ENCODE measurements around the gene GPC2. TPM values are rescaled to one million over a fixed set of nuclear protein-coding genes. Genes with fewer than 3 reads are reported as not detected.
"Not testable (repeated sequence)": the region's sequence is repeated elsewhere in the genome, so short reads cannot be mapped to it uniquely, and the experiment has no call there.

The GPC2 gene
- total RNA-seq, 1 donor from 2014 or later, result 65.2 TPM

DNA sequence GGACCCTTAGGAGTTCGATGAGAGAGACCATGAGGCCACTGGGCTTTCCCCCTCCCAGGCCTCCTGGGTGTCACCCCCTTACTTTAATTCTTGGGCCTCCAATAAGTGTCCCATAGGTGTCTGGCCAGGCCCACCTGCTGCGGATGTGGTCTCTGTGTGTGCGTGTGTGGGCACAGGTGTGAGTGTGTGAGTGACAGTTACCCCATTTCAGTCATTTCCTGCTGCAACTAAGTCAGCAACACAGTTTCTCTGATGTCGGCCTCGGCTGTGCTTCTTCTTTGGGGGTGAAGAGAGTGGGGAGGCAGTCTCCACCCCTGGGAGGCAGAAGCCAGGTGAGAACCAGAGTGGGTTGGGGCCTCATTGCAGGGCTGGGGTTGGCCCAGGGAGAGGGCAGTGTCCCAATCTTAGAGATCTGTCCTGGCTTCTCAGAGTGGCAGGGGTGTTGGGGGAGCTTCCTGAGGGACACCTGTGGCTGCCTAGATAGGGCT, 44.1 kb upstream of the GPC2 start:
- no peaks in the 10 kb centered on the region for H3K27me3 Mint-ChIP-seq
- H3K4me3 Mint-ChIP-seq (ENCODE audit: low read depth), result no peak overlapping the region
- TF ChIP-seq, protein P1, sequence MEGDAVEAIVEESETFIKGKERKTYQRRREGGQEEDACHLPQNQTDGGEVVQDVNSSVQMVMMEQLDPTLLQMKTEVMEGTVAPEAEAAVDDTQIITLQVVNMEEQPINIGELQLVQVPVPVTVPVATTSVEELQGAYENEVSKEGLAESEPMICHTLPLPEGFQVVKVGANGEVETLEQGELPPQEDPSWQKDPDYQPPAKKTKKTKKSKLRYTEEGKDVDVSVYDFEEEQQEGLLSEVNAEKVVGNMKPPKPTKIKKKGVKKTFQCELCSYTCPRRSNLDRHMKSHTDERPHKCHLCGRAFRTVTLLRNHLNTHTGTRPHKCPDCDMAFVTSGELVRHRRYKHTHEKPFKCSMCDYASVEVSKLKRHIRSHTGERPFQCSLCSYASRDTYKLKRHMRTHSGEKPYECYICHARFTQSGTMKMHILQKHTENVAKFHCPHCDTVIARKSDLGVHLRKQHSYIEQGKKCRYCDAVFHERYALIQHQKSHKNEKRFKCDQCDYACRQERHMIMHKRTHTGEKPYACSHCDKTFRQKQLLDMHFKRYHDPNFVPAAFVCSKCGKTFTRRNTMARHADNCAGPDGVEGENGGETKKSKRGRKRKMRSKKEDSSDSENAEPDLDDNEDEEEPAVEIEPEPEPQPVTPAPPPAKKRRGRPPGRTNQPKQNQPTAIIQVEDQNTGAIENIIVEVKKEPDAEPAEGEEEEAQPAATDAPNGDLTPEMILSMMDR (IDR thresholded peaks at IDR 0.05; ENCODE audit: unreplicated experiment), result no peak
- no peaks in the 10 kb centered on the region for H3K9me3 Mint-ChIP-seq (ENCODE audit: low read depth)
- no peak for DNase-seq (ENCODE audit: low spot score, unreplicated experiment)
- H3K36me3 Mint-ChIP-seq (ENCODE audit: insufficient read depth), result peaks cover 3% of the 10 kb centered on the region
- peak overlapping the region; percentile 80 for H3K27ac Mint-ChIP-seq
- H3K4me1 Mint-ChIP-seq (ENCODE audit: low read depth), result no peaks in the 10 kb centered on the region

DNA sequence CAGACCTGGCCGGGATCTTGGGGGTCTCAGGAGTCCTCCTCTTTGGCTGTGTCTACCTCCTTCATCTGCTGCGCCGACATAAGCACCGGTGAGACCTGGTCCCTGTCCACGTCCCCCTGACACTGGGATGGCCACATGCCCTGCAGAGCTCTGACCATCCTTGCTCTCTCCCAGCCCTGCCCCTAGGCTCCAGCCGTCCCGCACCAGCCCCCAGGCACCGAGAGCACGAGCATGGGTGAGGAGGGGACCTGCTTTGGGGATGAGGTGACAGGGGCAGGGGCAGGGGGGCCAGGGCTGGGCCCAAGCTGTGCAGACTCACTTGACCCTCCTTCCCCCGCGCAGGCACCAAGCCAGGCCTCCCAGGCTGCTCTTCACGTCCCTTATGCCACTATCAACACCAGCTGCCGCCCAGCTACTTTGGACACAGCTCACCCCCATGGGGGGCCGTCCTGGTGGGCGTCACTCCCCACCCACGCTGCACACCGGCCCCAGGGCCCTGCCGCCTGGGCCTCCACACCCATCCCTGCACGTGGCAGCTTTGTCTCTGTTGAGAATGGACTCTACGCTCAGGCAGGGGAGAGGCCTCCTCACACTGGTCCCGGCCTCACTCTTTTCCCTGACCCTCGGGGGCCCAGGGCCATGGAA, 43.5 kb upstream of the GPC2 start:
- no peak overlapping the region for H3K27ac Mint-ChIP-seq
- H3K27me3 Mint-ChIP-seq, result no peaks in the 10 kb centered on the region
- no peaks in the 10 kb centered on the region for H3K4me1 Mint-ChIP-seq (ENCODE audit: low read depth)
- no peak for DNase-seq (ENCODE audit: low spot score, unreplicated experiment)
- no peaks in the 10 kb centered on the region for H3K9me3 Mint-ChIP-seq (ENCODE audit: low read depth)
- TF ChIP-seq, protein P1 (IDR thresholded peaks at IDR 0.05; ENCODE audit: unreplicated experiment), result no peak
- H3K36me3 Mint-ChIP-seq (ENCODE audit: insufficient read depth), result peaks cover 3% of the 10 kb centered on the region
- no peak overlapping the region for H3K4me3 Mint-ChIP-seq (ENCODE audit: low read depth)

DNA sequence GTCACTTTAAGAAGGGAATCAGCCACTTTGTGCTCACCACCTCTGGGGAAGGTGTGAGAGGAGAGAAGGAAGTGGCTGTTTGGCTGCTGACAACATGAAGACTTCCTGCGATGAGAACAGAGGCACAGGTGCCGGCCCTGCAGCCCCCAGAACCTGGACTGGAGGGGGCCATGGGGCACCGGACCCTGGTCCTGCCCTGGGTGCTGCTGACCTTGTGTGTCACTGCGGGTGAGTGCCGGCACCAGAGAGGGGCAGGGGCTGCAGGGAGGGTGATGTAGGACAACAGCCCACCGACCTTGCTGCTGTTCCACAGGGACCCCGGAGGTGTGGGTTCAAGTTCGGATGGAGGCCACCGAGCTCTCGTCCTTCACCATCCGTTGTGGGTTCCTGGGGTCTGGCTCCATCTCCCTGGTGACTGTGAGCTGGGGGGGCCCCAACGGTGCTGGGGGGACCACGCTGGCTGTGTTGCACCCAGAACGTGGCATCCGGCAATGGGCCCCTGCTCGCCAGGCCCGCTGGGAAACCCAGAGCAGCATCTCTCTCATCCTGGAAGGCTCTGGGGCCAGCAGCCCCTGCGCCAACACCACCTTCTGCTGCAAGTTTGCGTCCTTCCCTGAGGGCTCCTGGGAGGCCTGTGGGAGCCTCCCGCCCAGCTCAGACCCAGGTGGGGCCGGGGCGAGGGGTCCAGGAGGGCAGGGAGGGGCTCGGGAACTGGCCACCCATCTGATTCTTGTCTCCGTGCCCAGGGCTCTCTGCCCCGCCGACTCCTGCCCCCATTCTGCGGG, 42.8 kb upstream of the GPC2 start, which contains the start of gene PVRIG:
TSS of gene PVRIG (plus strand) at position 149 of the 785 bp plus-strand sequence. CDS start at position 171, 22 bp downstream.
- H3K27ac Mint-ChIP-seq; H3K36me3 Mint-ChIP-seq (ENCODE audit: insufficient read depth); H3K9me3 Mint-ChIP-seq (ENCODE audit: low read depth); H3K27me3 Mint-ChIP-seq; H3K4me1 Mint-ChIP-seq (ENCODE audit: low read depth); H3K4me3 Mint-ChIP-seq (ENCODE audit: low read depth); DNase-seq (ENCODE audit: low spot score, unreplicated experiment): not testable (repeated sequence)

DNA sequence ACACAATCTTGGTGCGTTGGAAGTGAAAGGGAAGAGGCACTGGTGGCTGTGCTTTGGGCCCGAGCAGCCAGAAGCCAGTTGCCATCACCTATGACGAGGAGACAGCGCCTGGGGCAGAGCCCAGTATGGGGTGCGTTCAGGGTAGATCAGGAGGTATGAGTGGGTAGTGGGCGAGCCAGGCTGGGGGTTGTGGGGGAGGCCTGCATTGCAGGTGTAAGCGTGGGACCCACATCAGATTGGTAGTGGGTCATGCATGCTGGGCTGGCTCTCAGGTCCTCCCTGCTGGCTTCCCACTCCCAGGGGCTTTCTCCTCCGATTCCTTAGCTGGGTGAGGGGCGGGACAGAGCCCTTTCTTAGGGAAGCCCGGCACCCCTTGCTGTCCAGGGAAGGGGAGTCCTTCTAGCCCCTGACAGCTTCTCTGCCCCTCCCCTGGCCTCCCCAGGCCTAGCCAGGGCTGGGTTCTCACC, 42.1 kb upstream of the GPC2 start:
- no peak overlapping the region for H3K27ac Mint-ChIP-seq
- H3K9me3 Mint-ChIP-seq (ENCODE audit: low read depth), result no peaks in the 10 kb centered on the region
- H3K36me3 Mint-ChIP-seq (ENCODE audit: insufficient read depth), result peaks cover 3% of the 10 kb centered on the region
- peaks cover 1% of the 10 kb centered on the region for H3K4me1 Mint-ChIP-seq (ENCODE audit: low read depth)
- TF ChIP-seq, protein P1 (IDR thresholded peaks at IDR 0.05; ENCODE audit: unreplicated experiment), result no peak
- H3K27me3 Mint-ChIP-seq, result no peaks in the 10 kb centered on the region
- DNase-seq (ENCODE audit: low spot score, unreplicated experiment), result no peak
- no peak overlapping the region for H3K4me3 Mint-ChIP-seq (ENCODE audit: low read depth)

DNA sequence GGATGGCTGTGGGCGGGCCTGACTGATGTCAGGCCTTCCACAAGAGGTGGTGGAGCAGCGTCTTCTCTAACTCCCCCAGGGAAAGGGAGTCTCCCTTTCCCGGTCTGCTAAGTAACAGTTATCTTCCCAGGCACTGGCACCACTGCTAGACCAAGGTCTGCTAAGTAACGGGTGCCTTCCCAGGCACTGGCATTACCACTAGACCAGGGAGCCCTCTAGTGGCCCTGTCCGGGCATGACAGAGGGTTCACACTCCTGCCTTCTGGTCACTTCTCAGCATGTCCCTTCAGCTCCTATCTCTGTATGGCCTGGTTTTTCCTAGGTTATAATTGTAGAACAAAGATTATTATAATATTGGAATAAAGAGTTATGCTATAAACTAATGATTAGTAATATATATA, 40.8 kb upstream of the GPC2 start:
- H3K4me3 Mint-ChIP-seq (ENCODE audit: low read depth); H3K36me3 Mint-ChIP-seq (ENCODE audit: insufficient read depth); H3K27ac Mint-ChIP-seq; H3K4me1 Mint-ChIP-seq (ENCODE audit: low read depth); H3K27me3 Mint-ChIP-seq; H3K9me3 Mint-ChIP-seq (ENCODE audit: low read depth): not testable (repeated sequence)
- TF ChIP-seq, protein P1 (IDR thresholded peaks at IDR 0.05; ENCODE audit: unreplicated experiment), result peak; percentile 61
- DNase-seq (ENCODE audit: low spot score, unreplicated experiment), result peak; percentile 76
